NCI-H1105 (cell line): Measurements from ENCODE around the gene MICAL1.

Experiments
- DNase-seq: peaks from one replicate; lab custom pipeline; 2025; lab: John Stamatoyannopoulos, UW

The MICAL1 gene

GRCh38 chr6:109453594-109454495, 1.7 kb downstream of the MICAL1 start:
- peak; percentile 46 for DNase-seq

DNA sequence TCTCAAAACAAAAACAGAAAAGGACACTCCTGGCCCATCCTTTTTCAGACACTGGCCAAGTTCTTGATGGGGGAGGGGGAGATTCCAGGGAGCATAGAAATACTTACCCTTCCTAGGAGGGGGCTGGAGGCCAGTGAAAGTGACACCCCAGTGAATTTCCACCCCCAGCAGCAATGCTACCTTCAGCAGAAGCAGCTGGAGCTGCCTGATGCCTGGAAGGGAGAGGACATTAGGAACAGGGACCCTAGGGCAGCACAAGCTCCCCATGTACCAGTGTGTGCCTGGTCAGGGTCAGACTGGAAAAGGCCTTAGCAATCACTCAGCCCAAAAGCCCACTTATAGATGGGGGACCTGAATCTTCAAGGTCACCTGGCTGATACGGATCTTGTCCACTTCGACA, 2.4 kb downstream of the MICAL1 start:
- DNase-seq: no peak

DNA sequence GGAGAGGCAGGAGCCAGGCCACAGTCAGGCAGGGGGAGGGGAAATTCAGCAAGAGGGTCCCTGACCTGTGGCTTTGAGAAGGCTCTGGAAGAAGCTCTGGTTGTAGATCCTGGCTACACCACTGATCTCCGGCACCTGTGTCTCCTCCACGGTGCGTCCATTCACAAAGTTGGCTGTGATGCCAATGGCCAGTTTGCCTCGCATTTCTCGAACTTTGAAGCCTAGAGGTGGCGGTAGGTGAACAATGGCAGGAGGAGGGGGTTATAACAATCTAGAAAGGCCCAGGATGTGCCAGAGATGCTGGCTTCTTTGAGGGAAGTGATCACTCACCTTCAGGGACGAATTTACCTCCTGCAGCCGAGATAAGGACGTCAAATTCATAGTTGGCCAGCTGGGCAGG, 3.4 kb downstream of the MICAL1 start:
- DNase-seq: no peak

GRCh38 chr6:109451376-109451775, 4.2 kb downstream of the MICAL1 start:
- DNase-seq: no peak

GRCh38 chr6:109450801-109451200, 4.8 kb downstream of the MICAL1 start:
- DNase-seq: no peak

- no peak for DNase-seq
These were observed 5.5 kb downstream of the MICAL1 start for GRCh38 chr6:109449795-109450673.

DNA sequence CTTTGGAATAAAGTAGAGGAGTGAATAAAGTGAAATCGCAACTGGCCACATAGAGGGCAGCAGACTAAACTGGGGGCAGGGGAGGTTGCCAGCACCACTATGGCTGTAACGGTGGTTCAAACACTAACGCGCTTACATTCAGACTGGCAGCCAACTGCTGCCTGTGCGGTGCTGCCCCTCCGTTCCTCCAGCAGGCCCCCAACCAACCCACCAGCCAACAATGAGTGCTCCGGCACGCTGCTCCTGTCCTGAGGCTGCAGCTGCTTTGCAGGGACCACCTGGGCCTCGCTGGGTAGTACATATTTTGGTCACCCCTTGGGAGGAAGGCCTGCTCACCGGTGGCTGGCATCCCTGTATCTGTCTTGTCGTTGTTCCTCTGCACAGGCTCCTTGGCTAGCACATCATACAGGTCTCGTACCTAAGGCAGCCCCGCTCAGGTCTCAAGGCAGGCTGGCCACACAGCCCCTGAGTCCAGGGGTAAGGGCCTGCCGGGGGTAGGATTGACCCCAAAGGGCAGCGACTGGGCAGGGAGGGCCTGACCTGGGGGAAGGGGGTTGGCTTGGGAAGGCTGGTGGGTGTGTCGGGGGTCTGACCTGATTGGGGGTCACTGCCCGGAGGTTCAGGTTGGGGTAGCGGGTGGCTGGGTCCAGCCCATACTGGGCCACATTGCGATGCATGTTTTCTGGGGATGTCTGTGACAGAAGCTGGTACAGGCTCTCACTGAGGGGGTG, 6.3 kb downstream of the MICAL1 start:
- DNase-seq: no peak

GRCh38 chr6:109448615-109449014, 7.0 kb downstream of the MICAL1 start:
- no peak for DNase-seq

GRCh38 chr6:109447878-109448555, 7.6 kb downstream of the MICAL1 start:
- no peak for DNase-seq

GRCh38 chr6:109447087-109447486, 8.5 kb downstream of the MICAL1 start:
- no peak for DNase-seq

- no peak for DNase-seq
These were observed 9.0 kb downstream of the MICAL1 start for GRCh38 chr6:109446541-109446940.

GRCh38 chr6:109446072-109446471, 9.5 kb downstream of the MICAL1 start:
- DNase-seq: no peak

DNA sequence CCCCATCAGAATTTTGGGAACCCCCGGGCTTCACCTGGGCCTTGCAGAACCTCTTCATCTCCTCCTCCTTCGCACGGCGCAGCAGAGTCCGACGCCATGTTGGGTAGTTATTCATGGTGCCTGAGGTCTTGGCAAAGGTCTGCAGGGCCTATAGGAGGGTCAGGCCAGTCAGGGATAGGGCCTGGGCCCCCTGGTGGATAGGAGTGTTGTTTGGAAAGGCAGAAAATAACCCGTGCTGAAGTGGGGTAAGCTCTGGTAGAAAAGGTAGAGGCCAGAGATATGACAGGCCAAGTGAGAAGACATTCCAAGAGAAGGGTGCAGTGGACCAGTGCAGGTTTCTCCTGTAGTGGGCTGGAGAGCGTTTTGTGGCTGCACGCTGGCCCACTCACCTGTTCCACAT, 10.2 kb downstream of the MICAL1 start:
- no peak for DNase-seq

DNA sequence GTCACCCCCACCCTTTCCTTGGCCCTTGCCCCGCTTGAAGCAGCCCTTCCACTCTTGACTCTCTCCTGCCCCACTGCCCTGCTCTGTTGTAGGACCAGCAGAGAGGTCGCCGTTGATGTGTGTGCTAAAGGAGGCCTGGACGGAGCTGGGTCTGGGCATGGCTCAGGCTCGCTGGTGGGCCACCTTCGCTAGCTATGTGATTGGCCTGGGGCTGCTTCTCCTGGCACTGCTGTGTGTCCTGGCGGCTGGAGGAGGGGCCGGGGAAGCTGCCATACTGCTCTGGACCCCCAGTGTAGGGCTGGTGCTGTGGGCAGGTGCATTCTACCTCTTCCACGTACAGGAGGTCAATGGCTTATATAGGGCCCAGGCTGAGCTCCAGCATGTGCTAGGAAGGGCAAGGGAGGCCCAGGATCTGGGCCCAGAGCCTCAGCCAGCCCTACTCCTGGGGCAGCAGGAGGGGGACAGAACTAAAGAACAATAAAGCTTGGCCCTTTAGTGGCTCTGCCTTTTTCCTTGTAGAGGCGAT, 12.1 kb downstream of the MICAL1 start:
- no peak for DNase-seq

DNA sequence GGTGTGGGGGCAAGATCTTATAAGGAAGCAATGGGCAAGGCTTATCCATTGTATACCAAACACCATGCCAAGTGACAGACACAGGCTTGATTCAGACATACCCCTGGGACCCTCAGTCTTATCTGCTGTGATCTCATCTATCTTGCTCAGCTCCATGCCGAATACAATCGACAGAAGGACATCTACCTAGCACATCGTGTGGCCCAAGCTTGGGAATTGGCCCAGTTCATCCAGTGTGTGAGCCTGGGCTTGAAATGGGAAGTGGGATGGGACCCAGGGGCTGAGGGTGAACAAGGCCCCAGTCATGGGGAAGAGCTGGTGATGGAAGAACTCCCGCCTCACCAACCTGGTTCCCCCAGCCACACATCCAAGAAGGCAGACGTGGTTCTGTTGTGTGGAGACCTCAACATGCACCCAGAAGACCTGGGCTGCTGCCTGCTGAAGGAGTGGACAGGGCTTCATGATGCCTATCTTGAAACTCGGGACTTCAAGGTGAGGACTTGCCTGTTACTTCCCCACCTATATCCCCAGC, 13.1 kb downstream of the MICAL1 start:
- DNase-seq: no peak

GRCh38 chr6:109441069-109441816, 14.3 kb downstream of the MICAL1 start:
- DNase-seq: peak; percentile 62

- peak; percentile 86 for DNase-seq
These were observed 15.1 kb downstream of the MICAL1 start, which contains the start of the genes PPIL6 and SMPD2 for GRCh38 chr6:109440331-109441068. TSS of gene PPIL6 (minus strand) at chr6:109440628. CDS start at chr6:109440590, 38 bp downstream. TSS of gene SMPD2 (plus strand) at chr6:109440724. CDS start at chr6:109441122, 398 bp downstream.

DNA sequence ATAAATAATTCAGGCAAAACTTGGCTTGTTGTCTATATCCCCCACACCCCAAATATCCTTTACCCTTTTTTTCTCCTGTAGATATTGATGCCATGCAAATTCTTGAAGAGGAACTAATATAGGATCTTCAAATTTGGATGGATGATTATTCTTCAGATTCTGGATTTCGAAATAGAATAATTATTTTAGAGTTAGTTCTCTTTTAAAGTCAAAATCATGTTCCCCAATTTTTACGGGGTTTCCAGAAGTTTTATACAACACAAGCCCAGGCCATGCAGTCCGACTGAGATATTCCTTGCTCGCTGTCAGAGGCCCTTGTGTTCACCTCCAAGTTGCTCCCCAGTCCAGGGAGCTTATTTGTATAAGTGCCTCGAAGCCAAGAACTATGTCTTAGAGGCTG, 19.5 kb downstream of the MICAL1 start:
- DNase-seq: no peak

DNA sequence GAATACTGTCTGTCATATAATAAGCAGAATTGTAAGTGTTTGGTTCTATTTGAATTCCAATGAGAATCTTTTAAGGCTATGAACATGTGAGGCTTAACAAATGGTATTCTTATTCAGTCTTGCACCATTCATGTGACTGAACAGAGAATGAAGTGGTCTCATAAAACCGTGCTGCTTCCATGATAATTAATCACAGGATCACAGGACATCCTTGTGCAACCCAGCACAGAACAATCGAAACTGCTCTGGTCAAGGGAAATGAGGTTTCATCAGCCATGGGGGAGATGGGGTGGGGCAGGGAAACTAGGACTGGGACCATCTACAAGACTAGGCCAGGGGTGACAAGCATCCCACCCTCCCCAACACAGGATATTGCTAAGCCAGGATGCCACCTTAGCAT, 21.1 kb downstream of the MICAL1 start:
- DNase-seq: no peak
